ENCODE data around the gene MAP1LC3B.

GRCh38 chr16:87422106-87422505, 30.0 kb downstream of the MAP1LC3B start:
- TF ChIP-seq USF1 (IDR thresholded peaks at IDR 0.05) (no peak), MAX (IDR thresholded peaks at IDR 0.05) (no peak), EP300 (IDR thresholded peaks at IDR 0.05; ENCODE audit: borderline replicate concordance) (no peak), CEBPB (IDR thresholded peaks at IDR 0.05) (no peak), REST (IDR thresholded peaks at IDR 0.05; ENCODE audit: low read depth) (no peak)

All from Ishikawa (cell line).